GM12865 (cell line): ENCODE results near the gene CMTM4.

Experiments
- DNase-seq: peaks from one replicate; pipeline ENCODE4 v3.0.0; 2010; ENCODE audit warnings: low read depth
- H3K4me3 ChIP-seq: 2 replicates; pipeline ENCODE4 v1.5.1; 2011; ENCODE audit warnings: mild to moderate bottlenecking, low read depth, low read length, control low read depth
- CTCF ChIP-seq: IDR thresholded peaks from 2 replicates; pipeline ENCODE4 v1.5.1; 2011; ENCODE audit warnings: low read length, control low read depth, low read depth, inconsistent platforms; ENCODE audit not compliant: insufficient read depth; ENCODE audit errors: missing control alignments

Gene CMTM4

GRCh38 chr16:66649167-66649566 is 47.4 kb downstream of the CMTM4 start:
- no peak for TF ChIP-seq CTCF
- DNase-seq = no peak
- no peak overlapping the region for H3K4me3 ChIP-seq

- no peak overlapping the region for H3K4me3 ChIP-seq
- no peak for TF ChIP-seq CTCF
- no peak for DNase-seq
Measured at GRCh38 chr16:66647866-66648265, 48.7 kb downstream of the CMTM4 start.

- TF ChIP-seq CTCF = no peak
- no peak overlapping the region for H3K4me3 ChIP-seq
- no peak for DNase-seq
Measured at GRCh38 chr16:66641387-66641786, 55.2 kb downstream of the CMTM4 start.

- no peak overlapping the region for H3K4me3 ChIP-seq
- no peak for DNase-seq
- TF ChIP-seq CTCF = no peak
Measured at GRCh38 chr16:66640724-66641314, 55.7 kb downstream of the CMTM4 start.

GRCh38 chr16:66639091-66639885 is 57.3 kb downstream of the CMTM4 start:
- TF ChIP-seq CTCF = no peak

GRCh38 chr16:66637806-66638205 is 58.7 kb downstream of the CMTM4 start:
- no peak overlapping the region for H3K4me3 ChIP-seq

More at GRCh38 chr16:66639091-66639885, 57.3 kb downstream of the CMTM4 start:
- DNase-seq = no peak
- no peak overlapping the region for H3K4me3 ChIP-seq

More at GRCh38 chr16:66637806-66638205, 58.7 kb downstream of the CMTM4 start:
- DNase-seq = no peak
- TF ChIP-seq CTCF = no peak
